T-helper 1 cell treated with Interleukin-12 subunit alpha and Interleukin-12 subunit beta and Interleukin-4 antibody, amounts not matched to agents 30 μg/mL and 1 μg/mL, for 36 hours (primary cell): ENCODE results near the gene ADARB2.
"Not testable (repeated sequence)": the region's sequence is repeated elsewhere in the genome, so short reads cannot be mapped to it uniquely, and the experiment has no call there.

Experiments used
- H3K27ac Mint-ChIP-seq: one replicate; pipeline ENCODE4 v1.8.0; 2021; ENCODE audit warnings: mild to moderate bottlenecking, mixed read lengths
- H3K27me3 Mint-ChIP-seq: one replicate; pipeline ENCODE4 v1.8.0; 2021; ENCODE audit warnings: low read depth, mixed read lengths
- H3K36me3 Mint-ChIP-seq: one replicate; pipeline ENCODE4 v1.8.0; 2021; ENCODE audit warnings: low read depth, mixed read lengths
- H3K4me1 Mint-ChIP-seq: one replicate; pipeline ENCODE4 v1.8.0; 2021; ENCODE audit warnings: low read depth, mixed read lengths
- H3K4me3 Mint-ChIP-seq: one replicate; pipeline ENCODE4 v1.8.0; 2021; ENCODE audit warnings: mild to moderate bottlenecking, moderate library complexity, mixed read lengths
- H3K9me3 Mint-ChIP-seq: one replicate; pipeline ENCODE4 v1.8.0; 2021; ENCODE audit warnings: mixed read lengths

Gene ADARB2

GRCh38 chr10:1737222-1738061 is at the start of gene ADARB2:
ADARB2 (minus strand) TSS chr10:1737525.
- Mint-ChIP-seq H3K27me3 (peaks cover 81% of the 10 kb centered on the region), H3K4me3 (peak within 1 kb of the TSS; percentile 63), H3K9me3 (no peaks in the 10 kb centered on the region), H3K4me1 (peaks cover 12% of the 10 kb centered on the region), H3K36me3 (no peaks in the 10 kb centered on the region), H3K27ac (no peak within 1 kb of the TSS)

- no peak overlapping the region for H3K27ac Mint-ChIP-seq
- H3K4me3 Mint-ChIP-seq = no peak overlapping the region
- peaks cover 5% of the 10 kb centered on the region for H3K9me3 Mint-ChIP-seq
- no peaks in the 10 kb centered on the region for H3K27me3 Mint-ChIP-seq
- H3K36me3 Mint-ChIP-seq = no peaks in the 10 kb centered on the region
- no peaks in the 10 kb centered on the region for H3K4me1 Mint-ChIP-seq
Measured at GRCh38 chr10:1785835-1786234, 48.5 kb upstream of the ADARB2 start.

GRCh38 chr10:1782841-1783240 is 45.5 kb upstream of the ADARB2 start:
- no peaks in the 10 kb centered on the region for H3K27me3 Mint-ChIP-seq
- peaks cover 5% of the 10 kb centered on the region for H3K9me3 Mint-ChIP-seq
- no peaks in the 10 kb centered on the region for H3K4me1 Mint-ChIP-seq
- H3K4me3 Mint-ChIP-seq = no peak overlapping the region
- H3K27ac Mint-ChIP-seq = no peak overlapping the region
- H3K36me3 Mint-ChIP-seq = no peaks in the 10 kb centered on the region

GRCh38 chr10:1779796-1780195 is 42.5 kb upstream of the ADARB2 start:
- Mint-ChIP-seq H3K4me1 (no peaks in the 10 kb centered on the region), H3K27ac (no peak overlapping the region), H3K27me3 (no peaks in the 10 kb centered on the region), H3K36me3 (no peaks in the 10 kb centered on the region), H3K4me3 (no peak overlapping the region), H3K9me3 (peaks cover 5% of the 10 kb centered on the region)

- Mint-ChIP-seq H3K27me3 (no peaks in the 10 kb centered on the region), H3K9me3 (peaks cover 5% of the 10 kb centered on the region), H3K36me3 (no peaks in the 10 kb centered on the region), H3K4me1 (no peaks in the 10 kb centered on the region), H3K27ac (no peak overlapping the region), H3K4me3 (no peak overlapping the region)
Measured at GRCh38 chr10:1778375-1778969, 41.1 kb upstream of the ADARB2 start.

- no peak overlapping the region for H3K4me3 Mint-ChIP-seq
- no peak overlapping the region for H3K27ac Mint-ChIP-seq
Measured at GRCh38 chr10:1776127-1776662, 38.9 kb upstream of the ADARB2 start.

GRCh38 chr10:1774796-1775195 is 37.5 kb upstream of the ADARB2 start:
- no peaks in the 10 kb centered on the region for H3K9me3 Mint-ChIP-seq
- H3K36me3 Mint-ChIP-seq = no peaks in the 10 kb centered on the region
- no peaks in the 10 kb centered on the region for H3K4me1 Mint-ChIP-seq
- no peak overlapping the region for H3K4me3 Mint-ChIP-seq
- H3K27me3 Mint-ChIP-seq = no peaks in the 10 kb centered on the region
- no peak overlapping the region for H3K27ac Mint-ChIP-seq

More at GRCh38 chr10:1776127-1776662, 38.9 kb upstream of the ADARB2 start:
- no peaks in the 10 kb centered on the region for H3K9me3 Mint-ChIP-seq
- H3K27me3 Mint-ChIP-seq = no peaks in the 10 kb centered on the region
- no peaks in the 10 kb centered on the region for H3K4me1 Mint-ChIP-seq
- H3K36me3 Mint-ChIP-seq = no peaks in the 10 kb centered on the region

GRCh38 chr10:1773204-1773603 is 35.9 kb upstream of the ADARB2 start:
- H3K9me3 Mint-ChIP-seq = not testable (repeated sequence)

GRCh38 chr10:1766049-1766448 is 28.7 kb upstream of the ADARB2 start:
- no peaks in the 10 kb centered on the region for H3K27me3 Mint-ChIP-seq
- H3K9me3 Mint-ChIP-seq = no peaks in the 10 kb centered on the region
- no peaks in the 10 kb centered on the region for H3K36me3 Mint-ChIP-seq
- H3K4me3 Mint-ChIP-seq = no peak overlapping the region
- no peak overlapping the region for H3K27ac Mint-ChIP-seq
- no peaks in the 10 kb centered on the region for H3K4me1 Mint-ChIP-seq

More at GRCh38 chr10:1773204-1773603, 35.9 kb upstream of the ADARB2 start:
- not testable (repeated sequence) for H3K4me1 Mint-ChIP-seq, H3K4me3 Mint-ChIP-seq, H3K27me3 Mint-ChIP-seq, H3K27ac Mint-ChIP-seq, H3K36me3 Mint-ChIP-seq

- no peak overlapping the region for H3K27ac Mint-ChIP-seq
- H3K36me3 Mint-ChIP-seq = no peaks in the 10 kb centered on the region
- no peak overlapping the region for H3K4me3 Mint-ChIP-seq
- H3K4me1 Mint-ChIP-seq = no peaks in the 10 kb centered on the region
- H3K9me3 Mint-ChIP-seq = peaks cover 18% of the 10 kb centered on the region
- no peaks in the 10 kb centered on the region for H3K27me3 Mint-ChIP-seq
Measured at GRCh38 chr10:1762076-1762475, 24.8 kb upstream of the ADARB2 start.

GRCh38 chr10:1754506-1755153 is 17.3 kb upstream of the ADARB2 start:
- no peak overlapping the region for H3K27ac Mint-ChIP-seq
- H3K9me3 Mint-ChIP-seq = peaks cover 26% of the 10 kb centered on the region
- H3K4me1 Mint-ChIP-seq = no peaks in the 10 kb centered on the region
- H3K27me3 Mint-ChIP-seq = peaks cover 3% of the 10 kb centered on the region
- no peak overlapping the region for H3K4me3 Mint-ChIP-seq
- H3K36me3 Mint-ChIP-seq = no peaks in the 10 kb centered on the region

- Mint-ChIP-seq H3K27ac (no peak overlapping the region), H3K4me1 (no peaks in the 10 kb centered on the region), H3K36me3 (no peaks in the 10 kb centered on the region), H3K9me3 (peaks cover 22% of the 10 kb centered on the region), H3K4me3 (no peak overlapping the region), H3K27me3 (peaks cover 3% of the 10 kb centered on the region)
Measured at GRCh38 chr10:1752153-1752552, 14.8 kb upstream of the ADARB2 start.

GRCh38 chr10:1747590-1748157 is 10.3 kb upstream of the ADARB2 start:
- peaks cover 9% of the 10 kb centered on the region for H3K27me3 Mint-ChIP-seq
- H3K36me3 Mint-ChIP-seq = no peaks in the 10 kb centered on the region
- no peak overlapping the region for H3K27ac Mint-ChIP-seq
- H3K4me3 Mint-ChIP-seq = no peak overlapping the region
- peaks cover 22% of the 10 kb centered on the region for H3K9me3 Mint-ChIP-seq
- H3K4me1 Mint-ChIP-seq = no peaks in the 10 kb centered on the region

GRCh38 chr10:1746796-1747195 is 9.5 kb upstream of the ADARB2 start:
- Mint-ChIP-seq H3K36me3 (no peaks in the 10 kb centered on the region), H3K4me3 (no peak overlapping the region), H3K27ac (no peak overlapping the region), H3K9me3 (peaks cover 22% of the 10 kb centered on the region), H3K27me3 (peaks cover 6% of the 10 kb centered on the region), H3K4me1 (no peaks in the 10 kb centered on the region)
